ENCODE results near the gene PDE4D. TPM values are rescaled to one million over a fixed set of nuclear protein-coding genes. Genes with fewer than 3 reads are reported as not detected.

PDE4D gene
- total RNA-seq, 1 donor from 2014 or later, result 50.0 TPM

DNA sequence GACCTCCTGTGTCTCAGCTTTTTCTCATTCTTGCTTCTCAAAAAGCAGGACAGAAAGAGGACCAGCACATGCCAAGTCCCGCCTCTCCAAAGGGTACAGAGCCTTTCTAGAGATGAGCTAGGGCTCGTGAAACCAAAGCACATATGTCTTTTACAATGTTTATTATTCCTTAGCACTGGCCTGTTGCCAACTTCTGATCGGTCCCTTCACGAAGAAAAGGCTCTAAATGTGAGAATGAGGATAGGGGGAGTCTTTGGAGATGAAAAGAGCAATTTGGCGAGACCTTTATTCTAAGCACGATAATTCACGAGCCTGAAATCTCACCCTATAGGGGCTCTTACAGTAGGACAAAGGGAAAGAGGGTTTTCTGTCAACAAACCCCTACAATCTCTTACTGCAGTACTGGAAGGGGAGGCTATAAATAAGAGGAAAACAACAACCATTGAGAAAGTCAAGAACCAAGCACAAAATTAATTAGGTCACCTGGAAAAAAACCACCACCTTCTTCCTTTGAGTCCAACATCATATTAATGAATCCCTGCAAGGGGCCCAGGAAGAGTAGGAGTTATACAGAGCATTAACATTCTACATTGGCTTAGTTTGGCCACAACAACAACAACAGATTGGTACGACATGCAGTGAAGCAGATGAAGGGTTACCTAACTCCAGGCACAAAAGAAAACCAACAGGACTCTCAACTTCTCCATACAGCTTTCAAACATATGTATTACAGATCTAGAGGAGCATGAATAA lies 309.5 kb downstream of the PDE4D start:
- Mint-ChIP-seq H3K4me1 (ENCODE audit: unreplicated experiment) (peaks cover 44% of the 10 kb centered on the region), H3K4me3 (peak overlapping the region; percentile 82)

DNA sequence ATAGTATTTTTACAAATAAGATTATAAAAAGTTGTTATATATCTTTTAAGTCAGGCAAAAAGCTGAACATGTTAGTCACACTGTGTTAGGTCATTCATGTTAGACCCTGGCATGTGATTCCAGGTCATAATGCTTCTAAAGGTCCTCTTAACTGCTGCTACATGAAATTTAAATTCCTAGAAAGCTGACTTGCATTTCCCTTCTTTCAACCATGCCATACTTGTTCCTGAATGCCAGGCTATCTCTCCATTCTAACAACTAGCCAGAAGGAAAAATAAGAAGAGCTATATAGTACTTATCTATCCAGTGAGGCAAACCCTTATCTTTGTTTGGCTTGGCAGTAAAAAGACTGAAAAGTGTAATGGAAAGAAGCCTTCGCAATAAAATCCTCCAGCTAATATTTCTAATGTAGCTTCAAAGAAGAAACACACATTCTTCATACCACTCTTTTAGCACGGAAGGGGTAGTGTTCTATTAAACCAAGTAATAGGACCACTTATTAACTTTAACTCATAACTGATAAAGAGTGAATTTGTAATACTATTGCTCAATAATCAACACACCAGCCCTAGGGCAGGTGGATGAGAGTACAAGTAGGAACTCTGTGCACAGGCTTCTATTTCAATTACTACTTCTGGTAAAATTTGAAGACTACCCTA lies 310.2 kb downstream of the PDE4D start:
- Mint-ChIP-seq H3K9me3 (no peaks in the 10 kb centered on the region), H3K27ac (no peak overlapping the region), H3K36me3 (no peaks in the 10 kb centered on the region), H3K4me3 (peak overlapping the region; percentile 82), H3K27me3 (no peaks in the 10 kb centered on the region), H3K4me1 (ENCODE audit: unreplicated experiment) (peaks cover 49% of the 10 kb centered on the region)
- no peak for DNase-seq (ENCODE audit: extremely low spot score, unreplicated experiment)
- TF ChIP-seq, protein P1, sequence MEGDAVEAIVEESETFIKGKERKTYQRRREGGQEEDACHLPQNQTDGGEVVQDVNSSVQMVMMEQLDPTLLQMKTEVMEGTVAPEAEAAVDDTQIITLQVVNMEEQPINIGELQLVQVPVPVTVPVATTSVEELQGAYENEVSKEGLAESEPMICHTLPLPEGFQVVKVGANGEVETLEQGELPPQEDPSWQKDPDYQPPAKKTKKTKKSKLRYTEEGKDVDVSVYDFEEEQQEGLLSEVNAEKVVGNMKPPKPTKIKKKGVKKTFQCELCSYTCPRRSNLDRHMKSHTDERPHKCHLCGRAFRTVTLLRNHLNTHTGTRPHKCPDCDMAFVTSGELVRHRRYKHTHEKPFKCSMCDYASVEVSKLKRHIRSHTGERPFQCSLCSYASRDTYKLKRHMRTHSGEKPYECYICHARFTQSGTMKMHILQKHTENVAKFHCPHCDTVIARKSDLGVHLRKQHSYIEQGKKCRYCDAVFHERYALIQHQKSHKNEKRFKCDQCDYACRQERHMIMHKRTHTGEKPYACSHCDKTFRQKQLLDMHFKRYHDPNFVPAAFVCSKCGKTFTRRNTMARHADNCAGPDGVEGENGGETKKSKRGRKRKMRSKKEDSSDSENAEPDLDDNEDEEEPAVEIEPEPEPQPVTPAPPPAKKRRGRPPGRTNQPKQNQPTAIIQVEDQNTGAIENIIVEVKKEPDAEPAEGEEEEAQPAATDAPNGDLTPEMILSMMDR (conservative IDR thresholded peaks at IDR 0.05), result no peak

More for the DNA sequence above, 309.5 kb downstream of the PDE4D start:
- peak overlapping the region; percentile 49 for H3K27ac Mint-ChIP-seq
- no peak for DNase-seq (ENCODE audit: extremely low spot score, unreplicated experiment)
- H3K36me3 Mint-ChIP-seq, result no peaks in the 10 kb centered on the region
- TF ChIP-seq, protein P1 (conservative IDR thresholded peaks at IDR 0.05), result no peak
- H3K27me3 Mint-ChIP-seq, result no peaks in the 10 kb centered on the region
- H3K9me3 Mint-ChIP-seq, result no peaks in the 10 kb centered on the region

DNA sequence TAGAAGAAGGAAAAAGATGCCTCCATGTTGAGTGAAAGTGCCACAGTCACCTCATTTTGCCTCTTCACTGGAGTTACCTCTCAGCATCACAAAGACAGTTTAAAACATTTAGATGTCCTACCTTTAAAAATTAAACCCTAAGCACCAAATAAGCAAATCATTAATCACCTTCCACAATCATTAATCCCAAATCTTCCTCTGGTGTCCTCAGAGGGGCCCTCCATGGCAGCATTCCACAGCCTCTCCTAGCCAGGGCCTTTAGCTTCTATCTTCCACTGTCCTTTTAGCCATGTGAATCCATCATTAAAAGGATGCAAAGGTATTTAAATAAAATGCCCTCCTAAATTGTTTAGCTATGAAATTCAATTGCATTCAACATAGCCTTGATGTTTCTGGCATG lies 310.8 kb downstream of the PDE4D start:
- peaks cover 44% of the 10 kb centered on the region for H3K4me1 Mint-ChIP-seq (ENCODE audit: unreplicated experiment)
- H3K4me3 Mint-ChIP-seq, result peak overlapping the region; percentile 16
- H3K27me3 Mint-ChIP-seq, result no peaks in the 10 kb centered on the region
- no peaks in the 10 kb centered on the region for H3K9me3 Mint-ChIP-seq
- no peak overlapping the region for H3K27ac Mint-ChIP-seq
- DNase-seq (ENCODE audit: extremely low spot score, unreplicated experiment), result no peak
- H3K36me3 Mint-ChIP-seq, result no peaks in the 10 kb centered on the region
- TF ChIP-seq, protein P1 (conservative IDR thresholded peaks at IDR 0.05), result no peak

DNA sequence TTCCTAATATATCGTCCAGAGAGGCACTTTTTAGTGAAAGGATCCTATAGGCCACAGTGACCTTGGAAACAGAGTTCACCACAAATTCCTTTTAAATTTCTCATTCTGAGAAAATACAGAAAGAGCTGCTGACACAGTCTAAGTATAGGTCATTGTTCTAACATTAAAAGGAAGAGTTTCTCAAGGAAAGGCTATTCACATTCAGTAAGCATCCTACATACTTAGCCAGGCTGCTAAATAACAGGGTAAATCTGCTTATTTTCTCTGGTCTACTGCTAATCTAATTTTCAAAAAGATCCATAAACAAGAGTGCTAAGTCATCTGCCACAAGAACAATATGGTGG lies 313.7 kb downstream of the PDE4D start:
- peak overlapping the region; percentile 19 for H3K4me3 Mint-ChIP-seq
- no peak for DNase-seq (ENCODE audit: extremely low spot score, unreplicated experiment)
- peaks cover 30% of the 10 kb centered on the region for H3K4me1 Mint-ChIP-seq (ENCODE audit: unreplicated experiment)
- no peak overlapping the region for H3K27ac Mint-ChIP-seq
- H3K27me3 Mint-ChIP-seq, result no peaks in the 10 kb centered on the region
- TF ChIP-seq, protein P1 (conservative IDR thresholded peaks at IDR 0.05), result no peak
- H3K9me3 Mint-ChIP-seq, result no peaks in the 10 kb centered on the region
- H3K36me3 Mint-ChIP-seq, result no peaks in the 10 kb centered on the region

DNA sequence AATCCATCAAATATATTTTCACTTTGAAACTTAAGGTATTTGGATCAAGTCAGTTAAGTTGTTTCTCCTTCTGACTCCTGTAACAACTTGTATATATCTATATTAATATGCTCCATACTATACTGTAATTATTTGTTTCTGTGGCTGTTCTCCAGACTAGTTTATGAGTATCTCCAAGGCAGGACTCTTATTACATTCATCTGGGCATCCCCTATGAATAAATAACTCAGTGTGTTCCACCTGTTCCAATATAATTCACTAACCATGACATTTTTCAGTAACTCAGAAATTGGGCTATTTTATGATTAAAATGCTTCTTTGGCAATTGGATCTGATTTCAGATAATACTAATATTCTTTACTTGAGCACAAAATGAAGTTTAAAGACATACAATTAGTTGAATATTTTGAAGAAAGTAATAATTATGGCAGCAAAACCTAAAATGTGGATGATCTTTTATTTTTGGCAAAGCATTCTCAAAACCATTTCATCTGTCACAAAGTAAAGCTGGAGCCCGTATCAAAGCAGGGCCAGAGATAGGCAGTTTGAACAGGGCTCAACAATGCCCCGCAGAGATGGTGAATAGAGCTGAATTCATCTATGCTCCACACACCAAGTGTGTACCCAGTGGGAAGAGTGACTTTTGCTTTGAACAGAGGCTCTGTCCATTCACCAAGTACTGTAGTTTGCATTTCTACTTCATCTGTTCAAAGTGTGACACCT lies 314.3 kb downstream of the PDE4D start:
- Mint-ChIP-seq H3K9me3 (no peaks in the 10 kb centered on the region), H3K27ac (no peak overlapping the region), H3K36me3 (no peaks in the 10 kb centered on the region), H3K4me3 (peak overlapping the region; percentile 19), H3K27me3 (no peaks in the 10 kb centered on the region), H3K4me1 (ENCODE audit: unreplicated experiment) (peaks cover 27% of the 10 kb centered on the region)
- TF ChIP-seq, protein P1 (conservative IDR thresholded peaks at IDR 0.05), result no peak
- DNase-seq (ENCODE audit: extremely low spot score, unreplicated experiment), result no peak

Measured in type B pancreatic cell (in vitro differentiated cells).